HepG2 (cell line): ENCODE measurements around the gene ANP32A. TPM values are rescaled to one million over a fixed set of nuclear protein-coding genes. Genes with fewer than 3 reads are reported as not detected.

Source experiments
- ATAC-seq: fragments of 200-7000 bp; cut with Tn5 transposase; 3 replicates; pipeline ENCODE4 v1.9.1; 2020; ENCODE audit warnings: mild to moderate bottlenecking, moderate library complexity
- BruUV-seq: library from RNA; stranded (reverse); fragments of 400-500 nt; replicated peaks from 2 replicates; lab custom pipeline; 2021; lab: Mats Ljungman, UMichigan
- CTCF ChIA-PET: fragments of 300-600 bp; formaldehyde crosslinking; extraction: SDS; loops from one replicate; lab custom pipeline; 2021; ENCODE audit warnings: low total read pairs, inconsistent platforms, low intra/inter-chr PET ratio; lab: Yijun Ruan, JAX
- POLR2A ChIA-PET: fragments of 350-600 bp; sonication (Branson Sonifier 250); formaldehyde crosslinking; loops from one replicate; lab custom pipeline; 2020; ENCODE audit warnings: antibody characterized with exemption, inconsistent platforms; lab: Yijun Ruan, JAX
- DNase-seq: peaks from one replicate; pipeline ENCODE4 v3.0.0-alpha.2; 2015; ENCODE audit warnings: low spot score
- FAIRE-seq: peaks from 3 replicates; lab custom pipeline; 2011; peaks lifted over from hg19 to GRCh38; lab: Jason Lieb, UNC
- H2AFZ ChIP-seq: one replicate; pipeline ENCODE4 v1.6.1; 2011; ENCODE audit warnings: low read length, inconsistent platforms
- H3K27ac ChIP-seq: fragments of 300-600 bp; 3 replicates; pipeline ENCODE4 v1.8.0; 2011; ENCODE audit warnings: mixed run types, mild to moderate bottlenecking, mixed read lengths, low read length, inconsistent platforms; ENCODE audit not compliant: insufficient read depth; ENCODE audit errors: extremely low read length
- H3K27me3 ChIP-seq, 2 experiments: fragments of 200-600 bp in 1 of 2; 2 replicates in 1 of 2; 3 replicates in 1 of 2; pipeline versions ENCODE4 v1.6.0 to v1.8.0; 2011; ENCODE audit warnings: low read length in 2 of 2, mild to moderate bottlenecking in 2 of 2, moderate library complexity in 2 of 2, inconsistent platforms in 1 of 2; ENCODE audit not compliant: insufficient read depth in 2 of 2, control insufficient read depth in 1 of 2
- H3K36me3 ChIP-seq, 2 experiments: fragments of 200-600 bp in 1 of 2; replicated peaks in 1 of 2; 2 replicates in 1 of 2; 3 replicates in 1 of 2; pipeline versions ENCODE4 v1.5.1 to v1.8.0; 2011; ENCODE audit warnings: low read length in 2 of 2, inconsistent platforms in 1 of 2; ENCODE audit not compliant: insufficient read depth in 2 of 2, control insufficient read depth in 1 of 2
- H3K4me1 ChIP-seq: 2 replicates; pipeline ENCODE4 v1.5.1; 2012; ENCODE audit warnings: low read length, inconsistent platforms; ENCODE audit not compliant: insufficient read depth
- H3K4me2 ChIP-seq: 2 replicates; pipeline ENCODE4 v1.6.0; 2011; ENCODE audit warnings: low read depth, low read length, inconsistent platforms
- H3K4me3 ChIP-seq, 3 experiments: fragments of 200-600 bp in 1 of 3; sonication (generic), shearing (Covaris generic) in 1 of 3; replicated peaks in 1 of 3; 2 replicates each; pipeline ENCODE4 v1.5.1; 2011 to 2016; ENCODE audit warnings: low read length in 3 of 3, inconsistent platforms in 2 of 3, low read depth in 2 of 3, mild to moderate bottlenecking in 2 of 3, control low read depth in 1 of 3, mixed read lengths in 1 of 3; ENCODE audit not compliant: insufficient read depth in 1 of 3
- H3K79me2 ChIP-seq: one replicate; pipeline ENCODE4 v1.6.1; 2011; ENCODE audit warnings: low read length, inconsistent platforms; ENCODE audit not compliant: insufficient read depth
- H3K9ac ChIP-seq: 2 replicates; pipeline ENCODE4 v1.6.0; 2011; ENCODE audit warnings: mild to moderate bottlenecking, low read depth, low read length, inconsistent platforms; ENCODE audit not compliant: insufficient read depth
- H3K9me3 ChIP-seq: 2 replicates; pipeline ENCODE4 v1.5.1; 2012; ENCODE audit warnings: mild to moderate bottlenecking, low read length
- H4K20me1 ChIP-seq: 2 replicates; pipeline ENCODE4 v1.6.0; 2011; ENCODE audit warnings: inconsistent platforms, mild to moderate bottlenecking, low read length, moderate library complexity; ENCODE audit not compliant: insufficient read depth
- BCLAF1 ChIP-seq: fragments of 450-650 bp; IDR thresholded peaks from 2 replicates; pipeline ENCODE4 v1.6.1; 2017; ENCODE audit warnings: mild to moderate bottlenecking
- DNMT3B ChIP-seq: conservative IDR thresholded peaks from 2 replicates; pipeline ENCODE4 v1.6.1; 2016; ENCODE audit warnings: missing biosample characterization, control low read depth
- FOSL1 ChIP-seq: sonication (generic); formaldehyde crosslinking; IDR thresholded peaks from 2 replicates; pipeline ENCODE4 v1.9.0; 2021; ENCODE audit warnings: missing genetic modification reagents, borderline replicate concordance
- MNT ChIP-seq: fragments of 450-650 bp; IDR thresholded peaks from 2 replicates; pipeline ENCODE4 v1.6.1; 2016
- NR3C1 ChIP-seq: sonication (generic); formaldehyde crosslinking; IDR thresholded peaks from 2 replicates; pipeline ENCODE4 v1.4.0; 2020; ENCODE audit warnings: missing genetic modification reagents
- PAX8 ChIP-seq: sonication (generic); formaldehyde crosslinking; IDR thresholded peaks from 2 replicates; pipeline ENCODE4 v1.8.0; 2022; ENCODE audit warnings: mild to moderate bottlenecking, missing genetic modification reagents, borderline replicate concordance
- PCBP2 ChIP-seq: fragments of 200-400 bp; formaldehyde crosslinking; optimal IDR thresholded peaks from 2 replicates; pipeline ENCODE3; 2018; ENCODE audit warnings: low read length, low read depth; ENCODE audit not compliant: poor library complexity, severe bottlenecking
- PRDM15 ChIP-seq: sonication (generic); formaldehyde crosslinking; IDR thresholded peaks from 2 replicates; pipeline ENCODE4 v1.4.0; 2020; ENCODE audit warnings: missing genetic modification reagents
- RBM39 ChIP-seq: fragments of 200-400 bp; formaldehyde crosslinking; IDR thresholded peaks from one replicate; pipeline ENCODE4 v1.6.1; 2018; ENCODE audit warnings: antibody characterized with exemption, mild to moderate bottlenecking, low read depth, low read length; ENCODE audit not compliant: poor library complexity, severe bottlenecking
- TGIF2 ChIP-seq: IDR thresholded peaks from 2 replicates; pipeline ENCODE4 v1.6.1; 2016; ENCODE audit warnings: control low read depth, missing compliant biosample characterization
- THAP8 ChIP-seq: sonication (generic); formaldehyde crosslinking; IDR thresholded peaks from 2 replicates; pipeline ENCODE4 v1.5.1; 2020; ENCODE audit warnings: missing genetic modification reagents, mild to moderate bottlenecking, borderline replicate concordance
- ZFP36 ChIP-seq: fragments of 150-350 bp; IDR thresholded peaks from 2 replicates; pipeline ENCODE4 v1.6.1; 2018; ENCODE audit warnings: borderline replicate concordance, low read length, low read depth; ENCODE audit not compliant: partially characterized antibody
- ZNF44 ChIP-seq: sonication (generic); formaldehyde crosslinking; IDR thresholded peaks from 2 replicates; pipeline ENCODE4 v1.5.1; 2020; ENCODE audit warnings: mild to moderate bottlenecking, missing genetic modification reagents
- ZNF451 ChIP-seq: sonication (generic); formaldehyde crosslinking; IDR thresholded peaks from 2 replicates; pipeline ENCODE4 v1.5.0; 2020; ENCODE audit warnings: mild to moderate bottlenecking, missing genetic modification reagents
- ZNF598 ChIP-seq: sonication (generic); formaldehyde crosslinking; IDR thresholded peaks from 2 replicates; pipeline ENCODE4 v1.5.1; 2020; ENCODE audit warnings: mild to moderate bottlenecking, missing genetic modification reagents, borderline replicate concordance
- WGBS: methylation state at CpG from one replicate; pipeline ENCODE4 v1.1.6; 2017; ENCODE audit warnings: low lambda C conversion rate; 5-methylcytosine and 5-hydroxymethylcytosine counted together
- in situ Hi-C: cut with HindIII; loops from 2 replicates; pipeline ENCODE4 v1.10.0; 2017; ENCODE audit warnings: low pct_unique_long_range_greater_than_20kb; ENCODE audit not compliant: extremely low pct_ligation_motif_present
- intact Hi-C: fragments of 100-400 bp; cut with micrococcal nuclease; formaldehyde crosslinking; loops from one replicate; pipeline ENCODE4 v1.10.0; 2022; ENCODE audit not compliant: unreplicated experiment
- polyA plus RNA-seq, 8 experiments: library from polyadenylated mRNA; depleted of rRNA in 3 of 8; stranded (reverse) in 7 of 8; unstranded in 1 of 8; fragments of >200 nt; fragmentation: Illumina TruSeq in 4 of 8; extraction: Trizol in 4 of 8; gene quantifications; 2 replicates each; pipeline versions ENCODE4 v1.2.1 to v1.2.3, GENCODE V29; 2011 to 2016; ENCODE audit warnings: low read depth in 4 of 8, missing spikeins in 1 of 8, mixed read lengths in 1 of 8; ENCODE audit not compliant: insufficient read depth in 1 of 8
- total RNA-seq, 5 experiments: library from RNA; depleted of rRNA; stranded (reverse); fragments of >200 nt; fragmentation: Illumina TruSeq; extraction: Trizol; gene quantifications; 2 replicates each; pipeline ENCODE4 v1.2.3, GENCODE V29; 2016; ENCODE audit warnings: low read depth in 1 of 5

ANP32A gene
- total and polyA plus RNA-seq, 2 of the 13 experiments (the other 11 are each of a cell fraction or from before 2014, with no cell fraction given), result 60.6 to 206 TPM

GRCh38 chr15:68765602-68766368, 54.9 kb downstream of the ANP32A start:
- no peak overlapping the region for H3K4me2 ChIP-seq
- intact Hi-C loops (no loop called here), in situ Hi-C loops (no loop called here)
- no peaks in the 10 kb centered on the region for H4K20me1 ChIP-seq
- H3K79me2 ChIP-seq, result no peaks in the 10 kb centered on the region
- H3K4me3 ChIP-seq, result no peak overlapping the region
- FAIRE-seq (no peak), ATAC-seq (no peak), DNase-seq (no peak)
- CTCF ChIA-PET, result no interaction called here
- H3K9ac ChIP-seq, result no peak overlapping the region
- 36% methylated on average over 11 of the region's 11 CpGs for WGBS
- BruUV-seq, result no TSS peak
- H3K27me3 ChIP-seq, result peaks cover 0 to 13% of the 10 kb centered on the region in 2 experiments; a peak in 1 of 5 replicates
- no peaks in the 10 kb centered on the region for H3K9me3 ChIP-seq
- no peaks in the 10 kb centered on the region for H3K36me3 ChIP-seq
- no peak overlapping the region for H3K27ac ChIP-seq
- H3K4me1 ChIP-seq, result no peaks in the 10 kb centered on the region
- POLR2A ChIA-PET, result no interaction called here
- H2AFZ ChIP-seq, result no peak overlapping the region
- TF ChIP-seq MNT (no peak), ZNF451 (CRISPR knock-in tag) (no peak), TGIF2 (CRISPR knock-in tag) (no peak), PCBP2 (no peak), ZFP36 (no peak), THAP8 (CRISPR knock-in tag) (no peak), DNMT3B (no peak), FOSL1 (CRISPR knock-in tag) (no peak), PAX8 (no peak), RBM39 (no peak), NR3C1 (CRISPR knock-in tag) (no peak), BCLAF1 (no peak), PRDM15 (no peak), ZNF598 (CRISPR knock-in tag) (no peak), ZNF44 (CRISPR knock-in tag) (no peak)
